Tibial artery (tissue), 4 donors: ENCODE measurements around the gene ST6GALNAC2.
A peak's percentile ranks its signal among the peaks of the same experiment; 100 is the strongest.
"Not testable (repeated sequence)": the region's sequence is repeated elsewhere in the genome, so short reads cannot be mapped to it uniquely, and the experiment has no call there.

ENCODE experiments used
- DNase-seq, 2 donors: peaks; one replicate each; pipeline ENCODE4 v3.0.0-alpha.2; 2019
- H3K27ac ChIP-seq, 2 donors: fragments of 200-600 bp; sonication (generic) in 1 of 2; 1 replicate in 1 of 2; 2 replicates in 1 of 2; pipeline ENCODE4 v1.5.1; 2018 to 2019; ENCODE audit warnings: mild to moderate bottlenecking in 1 of 2
- H3K27me3 ChIP-seq, 2 donors: fragments of 200-600 bp; sonication (generic) in 1 of 2; one replicate each; pipeline versions ENCODE4 v1.5.1 to v1.6.0; 2016 to 2019
- H3K36me3 ChIP-seq, 3 donors: fragments of 200-600 bp; sonication (generic) in 2 of 3; one replicate each; pipeline ENCODE4 v1.5.1; 2016 to 2019; ENCODE audit warnings: mild to moderate bottlenecking in 2 of 3
- H3K4me1 ChIP-seq, 4 donors: fragments of 200-600 bp; sonication (generic) in 2 of 4; 1 replicate in 3 of 4; 2 replicates in 1 of 4; pipeline ENCODE4 v1.5.1; 2016 to 2019
- H3K4me3 ChIP-seq, 2 donors: fragments of 200-600 bp; sonication (generic) in 1 of 2; 1 replicate in 1 of 2; 2 replicates in 1 of 2; pipeline ENCODE4 v1.5.1; 2018 to 2019; ENCODE audit warnings: mild to moderate bottlenecking in 2 of 2
- H3K9me3 ChIP-seq, 3 donors: fragments of 200-600 bp; sonication (generic) in 1 of 3; one replicate each; pipeline ENCODE4 v1.5.1; 2016 to 2019
- CTCF ChIP-seq, 2 experiments: fragments of 200-600 bp in 1 of 2; fragments of 450-650 bp in 1 of 2; IDR thresholded peaks; one replicate each; pipeline ENCODE4 v1.5.1; 2017 to 2019; ENCODE audit warnings: antibody characterized with exemption in 2 of 2, mild to moderate bottlenecking in 1 of 2, moderate library complexity in 1 of 2
- intact Hi-C: fragments of 100-400 bp; cut with DNase I; formaldehyde crosslinking; loops from one replicate; pipeline ENCODE4 v1.15.0; 2023; ENCODE audit warnings: low total_unique reads

The ST6GALNAC2 gene

GRCh38 chr17:76530095-76530723, 55.5 kb downstream of the ST6GALNAC2 start:
- peaks cover 0 to 9% of the 10 kb centered on the region in 2 donors for H3K27me3 ChIP-seq
- peak overlapping the region; percentile 4 to 19 for H3K4me3 ChIP-seq
- DNase-seq = peak; percentile 82 to 91
- no peaks in the 10 kb centered on the region for H3K9me3 ChIP-seq
- H3K4me1 ChIP-seq = peaks cover 0 to 41% (median 38%) of the 10 kb centered on the region in 4 donors
- intact Hi-C loops = no loop called here
- peak overlapping the region; percentile 81 to 83 for H3K27ac ChIP-seq
- H3K36me3 ChIP-seq = no peaks in the 10 kb centered on the region
- no peak for TF ChIP-seq CTCF (IDR thresholded peaks at IDR 0.05)

GRCh38 chr17:76529224-76530094, 56.2 kb downstream of the ST6GALNAC2 start:
- peaks cover 0 to 3% of the 10 kb centered on the region in 2 donors for H3K27me3 ChIP-seq
- H3K9me3 ChIP-seq = no peaks in the 10 kb centered on the region
- TF ChIP-seq CTCF (IDR thresholded peaks at IDR 0.05) = peak in 1 of 2 experiments; percentile 35
- no peaks in the 10 kb centered on the region for H3K36me3 ChIP-seq
- DNase-seq = peak; percentile 94 to 95
- intact Hi-C loops = loop anchor here (10.0 kb wide), 1 partner anchor 185 kb away; the partner anchor contains the start of gene MXRA7
- H3K4me3 ChIP-seq = peak overlapping the region; percentile 4 to 19
- H3K27ac ChIP-seq = peak overlapping the region; percentile 81 to 83
- peaks cover 0 to 47% (median 38%) of the 10 kb centered on the region in 4 donors for H3K4me1 ChIP-seq

GRCh38 chr17:76528528-76529223, 57.0 kb downstream of the ST6GALNAC2 start:
- Histone ChIP-seq H3K27ac (peak overlapping the region; percentile 81 to 83), H3K27me3 (peaks cover 0 to 3% of the 10 kb centered on the region in 2 donors), H3K9me3 (no peaks in the 10 kb centered on the region), H3K4me1 (peaks cover 0 to 48% (median 38%) of the 10 kb centered on the region in 4 donors), H3K36me3 (no peaks in the 10 kb centered on the region), H3K4me3 (no peak overlapping the region)
- no peak for TF ChIP-seq CTCF (IDR thresholded peaks at IDR 0.05)
- DNase-seq = peak; percentile 71 to 77
- intact Hi-C loops = loop anchor here (10.0 kb wide), 1 partner anchor 186 kb away; the partner anchor contains the start of gene MXRA7

- Histone ChIP-seq H3K27ac (peak overlapping the region; percentile 81 to 83), H3K4me3 (no peak overlapping the region), H3K9me3 (no peaks in the 10 kb centered on the region), H3K36me3 (no peaks in the 10 kb centered on the region), H3K4me1 (peaks cover 0 to 51% (median 38%) of the 10 kb centered on the region in 4 donors), H3K27me3 (peaks cover 0 to 9% of the 10 kb centered on the region in 2 donors)
- intact Hi-C loops = loop anchor here (10.0 kb wide), 1 partner anchor 187 kb away; the partner anchor contains the start of gene MXRA7
- DNase-seq = no peak
- no peak for TF ChIP-seq CTCF (IDR thresholded peaks at IDR 0.05)
Observed at GRCh38 chr17:76528156-76528527, 57.5 kb downstream of the ST6GALNAC2 start.

GRCh38 chr17:76527430-76528111, 58.1 kb downstream of the ST6GALNAC2 start:
- Histone ChIP-seq H3K27me3 (peaks cover 0 to 13% of the 10 kb centered on the region in 2 donors), H3K9me3 (no peaks in the 10 kb centered on the region), H3K27ac (peak overlapping the region; percentile 81 to 83), H3K4me3 (no peak overlapping the region), H3K36me3 (no peaks in the 10 kb centered on the region), H3K4me1 (peaks cover 0 to 52% (median 38%) of the 10 kb centered on the region in 4 donors)
- DNase-seq = no peak
- intact Hi-C loops = loop anchor here (10.0 kb wide), 1 partner anchor 187 kb away; the partner anchor contains the start of gene MXRA7
- peak in 1 of 2 experiments; percentile 14 for TF ChIP-seq CTCF (IDR thresholded peaks at IDR 0.05)

GRCh38 chr17:76527016-76527415, 58.6 kb downstream of the ST6GALNAC2 start:
- not testable (repeated sequence) for H3K9me3 ChIP-seq, H3K4me3 ChIP-seq, H3K36me3 ChIP-seq, DNase-seq
- H3K4me1 ChIP-seq = peaks cover 0 to 52% (median 38%) of the 10 kb centered on the region in 4 donors
- H3K27me3 ChIP-seq = peaks cover 0 to 18% of the 10 kb centered on the region in 2 donors
- intact Hi-C loops = loop anchor here (10.0 kb wide), 1 partner anchor 188 kb away; the partner anchor contains the start of gene MXRA7
- H3K27ac ChIP-seq = peak overlapping the region; percentile 81 to 83

- intact Hi-C loops = loop anchor here (10.0 kb wide), 1 partner anchor 189 kb away; the partner anchor contains the start of gene MXRA7
- peaks cover 0 to 43% (median 31%) of the 10 kb centered on the region in 4 donors for H3K4me1 ChIP-seq
Observed at GRCh38 chr17:76525513-76525833, 60.2 kb downstream of the ST6GALNAC2 start.

More at GRCh38 chr17:76525513-76525833, 60.2 kb downstream of the ST6GALNAC2 start:
- H3K27ac ChIP-seq, H3K9me3 ChIP-seq, DNase-seq, H3K36me3 ChIP-seq, H3K4me3 ChIP-seq: not testable (repeated sequence)
- peaks cover 0 to 34% of the 10 kb centered on the region in 2 donors for H3K27me3 ChIP-seq
